ENCODE measurements around the gene NALF2.

DNA sequence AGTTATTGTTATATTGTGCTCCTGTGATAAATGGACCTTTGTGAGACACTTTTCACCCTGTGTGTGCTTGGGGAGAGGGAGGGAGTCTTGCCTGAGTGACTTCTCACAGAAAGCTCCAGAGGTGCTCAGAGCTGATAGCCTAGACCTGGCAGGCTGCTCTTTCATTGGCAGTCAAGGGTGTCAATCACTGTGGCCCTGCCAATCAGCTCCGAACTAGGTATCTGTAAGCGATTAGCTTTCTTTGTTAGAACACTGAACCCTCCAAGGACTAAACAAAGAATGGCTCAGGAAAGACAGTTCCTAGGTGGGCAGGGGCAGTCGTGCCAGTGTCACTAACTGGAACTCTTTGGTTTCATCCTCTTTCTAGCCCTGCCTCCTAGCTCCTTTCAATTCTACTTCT is 2.7 kb upstream of the NALF2 start:
- TF ChIP-seq, protein P1, sequence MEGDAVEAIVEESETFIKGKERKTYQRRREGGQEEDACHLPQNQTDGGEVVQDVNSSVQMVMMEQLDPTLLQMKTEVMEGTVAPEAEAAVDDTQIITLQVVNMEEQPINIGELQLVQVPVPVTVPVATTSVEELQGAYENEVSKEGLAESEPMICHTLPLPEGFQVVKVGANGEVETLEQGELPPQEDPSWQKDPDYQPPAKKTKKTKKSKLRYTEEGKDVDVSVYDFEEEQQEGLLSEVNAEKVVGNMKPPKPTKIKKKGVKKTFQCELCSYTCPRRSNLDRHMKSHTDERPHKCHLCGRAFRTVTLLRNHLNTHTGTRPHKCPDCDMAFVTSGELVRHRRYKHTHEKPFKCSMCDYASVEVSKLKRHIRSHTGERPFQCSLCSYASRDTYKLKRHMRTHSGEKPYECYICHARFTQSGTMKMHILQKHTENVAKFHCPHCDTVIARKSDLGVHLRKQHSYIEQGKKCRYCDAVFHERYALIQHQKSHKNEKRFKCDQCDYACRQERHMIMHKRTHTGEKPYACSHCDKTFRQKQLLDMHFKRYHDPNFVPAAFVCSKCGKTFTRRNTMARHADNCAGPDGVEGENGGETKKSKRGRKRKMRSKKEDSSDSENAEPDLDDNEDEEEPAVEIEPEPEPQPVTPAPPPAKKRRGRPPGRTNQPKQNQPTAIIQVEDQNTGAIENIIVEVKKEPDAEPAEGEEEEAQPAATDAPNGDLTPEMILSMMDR (IDR thresholded peaks at IDR 0.05; ENCODE audit: borderline replicate concordance, extremely low read depth, low read length, poor library complexity, severe bottlenecking), result no peak
- TF ChIP-seq EZH2 (IDR thresholded peaks at IDR 0.05; ENCODE audit: borderline replicate concordance, low read depth, low read length, severe bottlenecking), result no peak

All from DND-41 (cell line).